Ascending aorta (tissue), 2 donors: ENCODE results near the gene ZGRF1. TPM values are rescaled to one million over a fixed set of nuclear protein-coding genes. Genes with fewer than 3 reads are reported as not detected.

Experiments
- DNase-seq, 2 donors: peaks; one replicate each; pipeline ENCODE4 v3.0.0-alpha.2; 2019; ENCODE audit warnings: low spot score in 2 of 2
- H3K27ac ChIP-seq, 2 donors: fragments of 200-600 bp; sonication (generic); one replicate each; pipeline ENCODE4 v1.5.1; 2016 to 2017; ENCODE audit warnings: mild to moderate bottlenecking in 1 of 2
- H3K27me3 ChIP-seq: fragments of 200-600 bp; sonication (generic); one replicate; pipeline ENCODE4 v1.5.1; 2017
- H3K36me3 ChIP-seq, 2 donors: fragments of 200-600 bp; sonication (generic); one replicate each; pipeline ENCODE4 v1.5.1; 2016
- H3K4me1 ChIP-seq, 2 donors: fragments of 200-600 bp; sonication (generic); one replicate each; pipeline ENCODE4 v1.5.1; 2016 to 2017; ENCODE audit warnings: mild to moderate bottlenecking in 1 of 2
- H3K4me3 ChIP-seq, 2 donors: fragments of 200-600 bp; sonication (generic); one replicate each; pipeline ENCODE4 v1.5.1; 2016 to 2017; ENCODE audit warnings: mild to moderate bottlenecking in 1 of 2
- H3K9me3 ChIP-seq, 2 donors: fragments of 200-600 bp; sonication (generic); one replicate each; pipeline ENCODE4 v1.5.1; 2016
- CTCF ChIP-seq, 3 experiments: fragments of 200-600 bp in 2 of 3; fragments of 450-650 bp in 1 of 3; sonication (generic) in 2 of 3; IDR thresholded peaks; one replicate each; pipeline ENCODE4 v1.5.1; 2016 to 2019; ENCODE audit warnings: antibody characterized with exemption in 3 of 3, mild to moderate bottlenecking in 1 of 3, moderate library complexity in 1 of 3
- intact Hi-C: fragments of 100-400 bp; cut with DNase I; formaldehyde crosslinking; loops from one replicate; pipeline ENCODE4 v1.15.1; 2023
- total RNA-seq: library from RNA; depleted of rRNA; stranded (reverse); fragments of >200 nt; gene quantifications from one replicate; pipeline ENCODE4 v1.1.0, GENCODE V29; 2016

The ZGRF1 gene
- total RNA-seq, 1 donor from 2014 or later, result 0.11 TPM

DNA sequence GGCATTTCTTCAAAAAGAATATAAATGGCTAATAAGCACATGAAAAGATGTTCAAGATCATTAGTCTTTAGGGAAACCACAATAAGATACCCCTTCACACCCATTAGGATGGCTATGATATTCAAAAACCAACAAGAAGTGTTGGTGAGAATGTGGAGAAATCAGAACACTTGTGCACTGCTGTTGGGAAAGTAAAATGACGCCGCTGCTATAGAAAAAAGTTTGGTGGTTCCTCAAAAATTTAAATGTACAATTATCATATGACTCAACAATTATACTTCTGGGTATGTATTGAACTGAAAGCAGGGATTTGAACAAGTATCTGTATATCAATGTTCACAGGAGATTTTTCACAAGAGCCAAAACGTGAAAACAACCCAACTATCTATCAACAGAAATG is 91.4 kb downstream of the ZGRF1 start:
- Histone ChIP-seq H3K4me3 (no peak overlapping the region), H3K36me3 (no peaks in the 10 kb centered on the region), H3K4me1 (no peaks in the 10 kb centered on the region), H3K27me3 (no peaks in the 10 kb centered on the region), H3K27ac (no peak overlapping the region), H3K9me3 (no peaks in the 10 kb centered on the region)
- no peak for DNase-seq
- no peak for TF ChIP-seq CTCF (IDR thresholded peaks at IDR 0.05)
- intact Hi-C loops, result no loop called here

- intact Hi-C loops, result no loop called here
Observed at GRCh38 chr4:112540695-112541094, 96.0 kb downstream of the ZGRF1 start.

GRCh38 chr4:112536123-112536522 is 100.6 kb downstream of the ZGRF1 start:
- no peak overlapping the region for H3K4me3 ChIP-seq
- no peak for TF ChIP-seq CTCF (IDR thresholded peaks at IDR 0.05)
- intact Hi-C loops, result no loop called here
- H3K27ac ChIP-seq, result no peak overlapping the region
- no peaks in the 10 kb centered on the region for H3K36me3 ChIP-seq
- no peaks in the 10 kb centered on the region for H3K4me1 ChIP-seq
- H3K27me3 ChIP-seq, result no peaks in the 10 kb centered on the region
- H3K9me3 ChIP-seq, result no peaks in the 10 kb centered on the region
- no peak for DNase-seq

More at GRCh38 chr4:112540695-112541094, 96.0 kb downstream of the ZGRF1 start:
- Histone ChIP-seq H3K9me3 (no peaks in the 10 kb centered on the region), H3K4me3 (no peak overlapping the region), H3K36me3 (no peaks in the 10 kb centered on the region), H3K4me1 (no peaks in the 10 kb centered on the region), H3K27me3 (no peaks in the 10 kb centered on the region), H3K27ac (no peak overlapping the region)
- no peak for TF ChIP-seq CTCF (IDR thresholded peaks at IDR 0.05)
- DNase-seq, result no peak

DNA sequence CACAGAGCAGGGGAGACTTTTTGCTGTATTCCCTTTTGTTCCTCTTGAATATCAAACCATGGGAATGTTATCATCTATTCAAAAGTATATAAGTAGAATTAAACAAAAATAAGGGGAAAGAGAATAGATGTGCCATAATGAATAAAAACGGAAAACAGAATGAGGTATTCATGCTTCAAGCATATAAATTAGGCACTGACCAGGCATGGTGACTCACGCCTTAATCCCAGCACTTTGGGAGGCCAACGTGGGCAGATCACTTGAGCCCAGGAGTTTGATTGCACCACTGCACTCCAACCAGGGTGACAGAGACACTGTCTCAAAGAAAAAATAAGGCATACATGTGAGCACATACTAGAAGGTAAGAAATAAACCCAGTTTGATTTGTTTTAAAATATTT is 104.4 kb downstream of the ZGRF1 start:
- H3K4me1 ChIP-seq, result no peaks in the 10 kb centered on the region
- DNase-seq, result no peak
- intact Hi-C loops, result no loop called here

GRCh38 chr4:112531146-112531545 is 105.6 kb downstream of the ZGRF1 start:
- intact Hi-C loops, result no loop called here
- DNase-seq, result no peak
- Histone ChIP-seq H3K4me3 (no peak overlapping the region), H3K27ac (no peak overlapping the region), H3K4me1 (no peaks in the 10 kb centered on the region), H3K27me3 (no peaks in the 10 kb centered on the region), H3K9me3 (no peaks in the 10 kb centered on the region), H3K36me3 (no peaks in the 10 kb centered on the region)
- TF ChIP-seq CTCF (IDR thresholded peaks at IDR 0.05), result no peak

More for the DNA sequence above, 104.4 kb downstream of the ZGRF1 start:
- Histone ChIP-seq H3K27ac (no peak overlapping the region), H3K9me3 (no peaks in the 10 kb centered on the region), H3K4me3 (no peak overlapping the region), H3K36me3 (no peaks in the 10 kb centered on the region), H3K27me3 (no peaks in the 10 kb centered on the region)
- no peak for TF ChIP-seq CTCF (IDR thresholded peaks at IDR 0.05)

- H3K36me3 ChIP-seq, result no peaks in the 10 kb centered on the region
- no peaks in the 10 kb centered on the region for H3K9me3 ChIP-seq
- no peak for DNase-seq
- H3K4me1 ChIP-seq, result no peaks in the 10 kb centered on the region
- intact Hi-C loops, result loop anchor here (10.0 kb wide), 1 partner anchor 201 kb away; no protein-coding TSS in a partner anchor
- peaks cover 21% of the 10 kb centered on the region for H3K27me3 ChIP-seq
- no peak for TF ChIP-seq CTCF (IDR thresholded peaks at IDR 0.05)
- H3K27ac ChIP-seq, result no peak overlapping the region
- no peak overlapping the region for H3K4me3 ChIP-seq
Observed at GRCh38 chr4:112526061-112526460, 110.6 kb downstream of the ZGRF1 start.
